ENCODE measurements around the gene SND1.
"Not testable (repeated sequence)": the region's sequence is repeated elsewhere in the genome, so short reads cannot be mapped to it uniquely, and the experiment has no call there.

Gene SND1

GRCh38 chr7:127650847-127651555 lies 993 bp upstream of the SND1 start:
- no peak for DNase-seq
- in situ Hi-C loops (cut with MboI; ENCODE audit: low pct_unique_long_range_greater_than_20kb, low sequenced_read_pairs) = no loop called here

DNA sequence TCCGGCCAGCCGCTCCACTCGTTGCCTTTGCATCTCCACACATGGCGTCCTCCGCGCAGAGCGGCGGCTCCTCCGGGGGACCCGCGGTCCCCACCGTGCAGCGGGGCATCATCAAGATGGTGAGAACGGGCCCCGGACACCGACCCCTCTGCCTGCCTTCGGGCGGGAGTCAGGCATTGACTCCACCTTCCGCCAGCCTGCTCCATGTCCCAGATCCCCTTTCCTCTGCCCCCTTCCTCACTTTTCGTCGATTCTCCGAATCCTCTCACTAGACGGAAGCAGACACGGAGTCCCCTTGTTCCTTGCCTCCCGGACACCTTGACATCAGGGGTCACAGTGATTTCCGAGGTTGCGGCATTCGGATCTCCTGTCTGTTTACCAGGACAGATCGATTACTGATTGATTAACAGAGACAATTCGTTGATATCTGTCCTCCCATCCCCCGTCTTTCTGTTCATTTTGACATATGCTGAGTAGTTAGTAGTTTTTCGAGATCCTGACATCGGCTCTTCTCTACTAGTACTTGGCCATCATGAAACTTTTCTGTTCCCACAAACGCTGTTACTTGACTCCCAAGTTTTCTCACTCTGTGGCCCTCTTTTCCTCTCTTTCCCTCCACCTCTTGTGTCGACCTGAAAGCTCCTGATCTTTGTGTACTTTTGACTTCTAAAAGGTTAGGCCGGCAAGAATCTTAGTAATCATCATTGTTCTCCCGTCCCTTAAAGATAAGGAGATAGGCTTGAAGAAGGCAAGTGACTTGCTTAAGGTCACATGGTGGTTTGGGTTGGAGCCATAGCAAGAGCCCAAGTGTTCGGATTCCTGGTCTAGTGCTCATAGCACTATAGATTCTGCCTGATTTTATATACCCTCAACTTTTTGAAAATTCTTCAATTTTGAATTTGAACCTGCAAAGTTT lies 597 bp downstream of the SND1 start:
- in situ Hi-C loops (cut with MboI; ENCODE audit: low pct_unique_long_range_greater_than_20kb, low sequenced_read_pairs) = no loop called here
- no peak for DNase-seq

- no peak for DNase-seq
- in situ Hi-C loops (cut with MboI; ENCODE audit: low pct_unique_long_range_greater_than_20kb, low sequenced_read_pairs) = no loop called here
These were observed 1.4 kb downstream of the SND1 start for GRCh38 chr7:127653396-127653795.

DNA sequence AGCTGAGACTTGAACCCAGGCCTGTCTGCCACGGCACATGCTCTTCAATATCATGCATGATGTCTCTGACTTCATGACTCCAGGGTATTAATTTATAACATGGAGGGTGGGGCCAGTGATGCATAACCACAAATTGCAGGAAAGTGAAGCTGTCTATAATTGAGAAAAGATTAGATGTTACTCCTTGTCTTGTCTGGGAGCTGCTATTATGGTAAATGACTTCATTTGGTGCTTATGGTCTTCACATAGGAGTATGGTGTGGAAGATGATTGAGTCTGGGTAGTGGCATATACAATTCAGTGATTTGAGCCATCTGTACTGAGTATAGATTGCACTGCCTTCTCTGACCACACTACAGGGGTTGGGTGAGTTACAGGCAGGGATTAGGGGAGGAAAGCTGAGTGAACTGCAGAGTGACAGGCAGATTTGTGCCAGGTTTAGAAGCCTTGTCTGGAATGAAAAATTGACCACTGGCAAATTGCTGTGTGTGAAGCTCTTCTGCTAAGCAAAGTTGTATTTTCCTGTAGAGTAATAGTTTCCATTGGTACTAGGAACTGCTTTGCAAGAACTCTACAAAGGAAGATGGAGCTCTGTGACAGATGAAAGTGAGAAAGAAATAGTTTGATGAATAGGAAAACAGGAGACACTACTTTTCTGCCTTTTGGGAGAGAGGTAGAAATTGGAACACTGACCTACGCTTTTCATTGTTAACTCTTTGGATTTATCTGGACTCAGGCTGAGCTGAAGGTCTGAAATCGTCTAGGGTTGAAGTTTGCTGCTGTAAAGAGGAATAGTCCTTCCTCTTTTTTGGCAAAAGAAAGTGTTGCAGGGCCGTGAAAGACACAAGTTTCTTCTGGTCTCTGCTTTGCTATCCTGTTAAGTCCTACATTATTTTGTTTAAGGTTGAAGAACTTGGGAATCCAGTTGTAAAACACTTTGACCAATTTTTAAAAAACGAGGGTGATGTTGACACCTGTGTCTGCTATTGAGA lies 2.7 kb downstream of the SND1 start:
- in situ Hi-C loops (cut with MboI; ENCODE audit: low pct_unique_long_range_greater_than_20kb, low sequenced_read_pairs) = no loop called here
- DNase-seq = peak; percentile 59

- in situ Hi-C loops (cut with MboI; ENCODE audit: low pct_unique_long_range_greater_than_20kb, low sequenced_read_pairs) = no loop called here
- no peak for DNase-seq
These were observed 3.7 kb downstream of the SND1 start for GRCh38 chr7:127655720-127656119.

DNA sequence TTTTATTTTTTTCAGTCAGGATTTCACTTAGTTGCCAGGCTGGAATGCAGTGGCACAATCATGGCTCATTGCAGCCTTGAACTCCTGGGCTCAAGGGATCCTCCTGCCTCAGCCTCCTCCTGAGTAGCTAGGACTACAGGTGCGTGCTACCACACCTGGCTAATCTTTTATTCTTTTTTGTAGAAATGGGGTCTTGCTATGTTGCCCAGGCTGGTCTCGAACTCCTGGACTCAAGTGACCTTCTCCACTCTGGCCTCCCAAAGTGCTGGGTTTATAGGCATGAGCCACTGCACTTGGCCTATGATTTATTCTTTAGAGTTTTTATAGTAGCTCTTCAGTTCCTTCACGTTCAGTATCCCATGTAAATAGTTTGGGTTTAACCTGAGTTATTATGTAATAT lies 5.5 kb downstream of the SND1 start:
- DNase-seq = no peak
- in situ Hi-C loops (cut with MboI; ENCODE audit: low pct_unique_long_range_greater_than_20kb, low sequenced_read_pairs) = no loop called here

GRCh38 chr7:127658970-127659630 lies 7.1 kb downstream of the SND1 start:
- no peak for DNase-seq
- in situ Hi-C loops (cut with MboI; ENCODE audit: low pct_unique_long_range_greater_than_20kb, low sequenced_read_pairs) = no loop called here

GRCh38 chr7:127665922-127666321 lies 13.9 kb downstream of the SND1 start:
- in situ Hi-C loops (cut with MboI; ENCODE audit: low pct_unique_long_range_greater_than_20kb, low sequenced_read_pairs) = no loop called here
- DNase-seq = no peak

GRCh38 chr7:127666602-127667001 lies 14.6 kb downstream of the SND1 start:
- no peak for DNase-seq
- in situ Hi-C loops (cut with MboI; ENCODE audit: low pct_unique_long_range_greater_than_20kb, low sequenced_read_pairs) = no loop called here

DNA sequence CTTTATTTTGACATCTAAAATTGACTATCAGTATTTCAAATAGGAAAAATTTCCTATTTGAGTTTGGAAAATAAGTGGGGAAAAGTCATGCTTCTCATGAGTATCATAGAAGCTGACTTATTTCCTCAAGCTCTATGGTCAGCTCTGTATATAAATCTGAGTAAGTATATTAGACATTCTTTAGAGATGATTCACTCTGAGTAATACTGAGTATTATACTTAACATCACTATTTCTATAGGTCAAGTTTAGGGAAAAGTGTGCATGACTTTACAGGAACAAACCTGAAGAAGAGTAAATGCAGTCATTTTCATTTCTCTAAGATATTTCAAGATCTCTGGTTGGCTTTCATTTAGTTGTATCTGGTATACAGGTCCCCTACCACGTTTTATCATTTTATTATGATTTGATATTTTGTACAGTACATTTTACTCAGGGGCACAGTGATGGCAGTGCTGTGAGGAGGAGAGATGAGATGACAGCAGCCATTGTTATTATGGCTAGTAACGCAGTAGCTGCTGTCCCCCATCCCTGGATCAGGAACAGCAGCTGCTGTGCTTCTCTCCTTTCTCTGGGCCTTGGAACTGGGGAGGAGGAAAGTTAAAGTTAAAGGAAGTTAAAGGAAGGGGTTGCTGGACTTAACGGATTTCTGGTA lies 15.2 kb downstream of the SND1 start:
- DNase-seq = no peak

DNA sequence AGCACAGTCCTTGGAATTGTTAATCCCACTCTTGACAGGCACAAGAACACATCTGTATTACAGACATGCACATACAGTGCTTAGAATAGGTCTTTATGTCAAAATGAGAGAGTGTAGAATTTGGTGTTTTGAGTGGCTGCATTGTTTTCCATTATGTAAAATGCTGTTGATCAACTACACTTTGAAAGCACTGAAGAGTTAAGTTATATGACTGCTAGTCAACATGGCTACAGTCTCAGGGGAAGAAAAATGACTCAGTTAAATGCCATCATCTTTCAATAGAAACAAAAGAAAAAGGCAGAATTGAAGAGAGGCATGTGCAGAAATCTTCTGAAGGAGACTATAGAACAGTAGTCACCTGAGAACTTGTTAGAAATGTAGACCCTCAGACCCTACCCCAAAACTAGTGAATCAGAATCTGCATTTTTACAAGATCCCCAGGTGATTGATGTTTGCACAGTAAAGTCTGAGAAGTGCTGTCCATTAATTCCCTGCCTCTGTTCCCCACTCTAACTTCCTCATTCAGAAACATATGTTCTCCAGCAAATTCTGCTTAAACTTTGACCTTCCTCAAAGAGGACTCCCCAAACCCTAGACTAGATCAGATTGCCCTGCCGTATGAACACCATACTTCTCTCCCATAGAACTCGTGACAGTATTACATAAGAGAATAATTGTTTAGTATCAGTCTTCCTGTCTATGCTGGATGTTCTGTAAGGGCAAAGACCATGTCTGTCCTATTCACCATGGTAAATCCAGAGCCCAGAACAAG lies 16.0 kb downstream of the SND1 start:
- in situ Hi-C loops (cut with MboI; ENCODE audit: low pct_unique_long_range_greater_than_20kb, low sequenced_read_pairs) = no loop called here
- peak; percentile 40 for DNase-seq

More for the DNA sequence above, 15.2 kb downstream of the SND1 start:
- in situ Hi-C loops (cut with MboI; ENCODE audit: low pct_unique_long_range_greater_than_20kb, low sequenced_read_pairs) = no loop called here

GRCh38 chr7:127671341-127671740 lies 19.3 kb downstream of the SND1 start:
- in situ Hi-C loops (cut with MboI; ENCODE audit: low pct_unique_long_range_greater_than_20kb, low sequenced_read_pairs) = no loop called here
- DNase-seq = no peak

DNA sequence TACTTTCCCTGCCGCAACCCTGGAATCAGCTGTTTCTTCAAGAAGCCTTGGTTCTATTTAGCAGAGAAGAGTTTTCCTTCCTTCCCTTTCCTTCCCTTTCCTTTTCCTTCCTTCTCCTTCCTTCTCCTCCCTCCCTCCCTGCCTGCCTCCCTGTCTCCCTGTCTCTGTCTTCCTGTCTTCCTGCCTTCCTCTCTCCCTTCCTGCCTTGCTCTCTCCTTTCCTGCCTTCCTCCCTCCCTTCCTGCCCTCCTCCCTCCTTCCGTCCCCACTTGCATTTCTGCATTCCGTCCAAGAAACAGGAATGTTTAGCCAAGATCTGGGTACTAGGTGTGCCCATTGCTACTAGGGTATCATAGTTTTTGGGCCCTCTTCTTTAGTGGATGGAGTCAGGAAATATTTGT lies 21.9 kb downstream of the SND1 start:
- in situ Hi-C loops (cut with MboI; ENCODE audit: low pct_unique_long_range_greater_than_20kb, low sequenced_read_pairs) = no loop called here
- DNase-seq = no peak

- no peak for DNase-seq
- in situ Hi-C loops (cut with MboI; ENCODE audit: low pct_unique_long_range_greater_than_20kb, low sequenced_read_pairs) = no loop called here
These were observed 22.4 kb downstream of the SND1 start for GRCh38 chr7:127674361-127674760.

GRCh38 chr7:127674923-127675322 lies 22.9 kb downstream of the SND1 start:
- in situ Hi-C loops (cut with MboI; ENCODE audit: low pct_unique_long_range_greater_than_20kb, low sequenced_read_pairs) = not testable (repeated sequence)

DNA sequence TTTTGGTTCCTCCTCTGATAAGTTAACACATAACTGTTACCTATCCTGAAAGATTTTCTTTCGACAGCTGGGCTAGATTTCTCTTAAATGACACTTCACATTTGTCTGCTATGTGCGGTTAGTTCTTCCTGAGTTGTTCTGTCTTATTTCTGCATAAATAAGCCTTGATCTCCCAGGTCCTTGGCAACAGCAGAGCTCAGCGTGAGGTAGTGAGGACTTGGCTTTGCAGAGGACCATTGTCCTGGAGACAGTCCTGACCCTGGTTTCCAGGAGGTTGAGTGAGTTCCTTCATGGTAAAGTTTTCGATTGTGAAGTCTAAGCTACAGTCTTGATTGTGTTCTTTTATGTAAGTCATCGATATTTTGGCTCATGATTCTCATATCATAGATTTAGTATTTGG lies 23.7 kb downstream of the SND1 start:
- in situ Hi-C loops (cut with MboI; ENCODE audit: low pct_unique_long_range_greater_than_20kb, low sequenced_read_pairs) = no loop called here

More at GRCh38 chr7:127674923-127675322, 22.9 kb downstream of the SND1 start:
- not testable (repeated sequence) for DNase-seq

GRCh38 chr7:127677433-127678230 lies 25.6 kb downstream of the SND1 start:
- in situ Hi-C loops (cut with MboI; ENCODE audit: low pct_unique_long_range_greater_than_20kb, low sequenced_read_pairs) = no loop called here

More for the DNA sequence above, 23.7 kb downstream of the SND1 start:
- no peak for DNase-seq

More at GRCh38 chr7:127677433-127678230, 25.6 kb downstream of the SND1 start:
- no peak for DNase-seq

Data from KBM-7 (cell line).